ENCODE results near the gene INTS3. TPM values are rescaled to one million over a fixed set of nuclear protein-coding genes. Genes with fewer than 3 reads are reported as not detected.

Gene INTS3
- total RNA-seq, 1 donor from 2014 or later = 79.2 TPM

DNA sequence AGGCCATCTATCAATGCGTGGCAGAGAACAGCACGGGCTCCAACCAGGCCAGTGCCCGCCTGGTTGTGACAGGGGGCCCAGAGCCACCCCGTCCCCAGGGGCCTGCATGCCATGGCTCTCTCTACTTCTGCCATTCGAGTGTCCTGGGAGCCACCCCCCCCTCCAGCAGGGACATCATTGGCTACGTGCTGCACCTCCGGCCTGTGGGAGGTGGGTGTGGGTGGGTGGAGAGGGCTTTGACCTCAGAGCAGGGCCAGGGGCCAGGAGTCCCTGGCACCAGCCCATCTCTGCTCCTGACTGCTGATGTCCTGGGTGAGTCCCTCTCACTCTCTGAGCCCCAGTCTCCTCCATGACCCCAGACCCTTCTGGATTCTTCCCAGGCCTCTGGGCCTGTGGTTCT, 72.7 kb downstream of the INTS3 start:
- no peak for DNase-seq (ENCODE audit: low read depth, low spot score)
- Mint-ChIP-seq H3K27ac (ENCODE audit: unreplicated experiment) (peak overlapping the region; percentile 53), H3K4me1 (peaks cover 20% of the 10 kb centered on the region), H3K36me3 (ENCODE audit: low read depth) (peaks cover 4% of the 10 kb centered on the region), H3K9me3 (no peaks in the 10 kb centered on the region), H3K27me3 (ENCODE audit: low read depth) (peaks cover 2% of the 10 kb centered on the region), H3K4me3 (no peak overlapping the region)
- TF ChIP-seq CTCF (conservative IDR thresholded peaks at IDR 0.05) = no peak

DNA sequence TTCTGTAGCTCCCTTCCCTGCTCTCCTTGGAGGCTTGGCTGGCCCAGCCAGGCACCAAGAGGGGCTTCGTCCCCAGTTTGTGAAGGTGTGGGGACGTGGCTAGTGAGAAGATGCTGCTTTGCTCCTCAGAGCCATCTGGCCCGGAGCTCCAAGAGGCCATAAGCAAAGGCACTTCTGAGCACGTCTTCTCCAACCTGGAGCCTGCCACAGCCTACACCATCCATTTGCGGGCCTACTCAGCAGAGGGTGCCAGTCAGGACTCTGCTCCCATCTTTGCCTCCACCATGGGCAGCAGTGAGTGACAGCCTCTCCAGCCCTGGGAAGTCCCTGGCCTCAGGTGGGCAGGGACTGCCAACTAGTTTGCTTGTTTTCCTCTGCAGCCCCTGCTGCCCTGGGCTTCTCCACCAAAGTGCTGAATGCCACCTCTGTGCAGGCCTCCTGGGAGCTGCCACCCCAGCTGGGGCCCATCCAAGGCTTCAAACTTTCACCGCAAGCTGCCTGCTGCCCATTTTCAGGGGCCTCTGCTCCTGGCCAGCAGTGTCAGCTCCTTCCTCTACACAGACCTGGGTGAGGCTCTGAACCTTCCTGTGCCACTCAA, 73.3 kb downstream of the INTS3 start:
- no peak for DNase-seq (ENCODE audit: low read depth, low spot score)
- Mint-ChIP-seq H3K36me3 (ENCODE audit: low read depth) (peaks cover 4% of the 10 kb centered on the region), H3K4me3 (no peak overlapping the region), H3K27me3 (ENCODE audit: low read depth) (peaks cover 2% of the 10 kb centered on the region), H3K27ac (ENCODE audit: unreplicated experiment) (peak overlapping the region; percentile 53), H3K4me1 (peaks cover 23% of the 10 kb centered on the region), H3K9me3 (no peaks in the 10 kb centered on the region)
- no peak for TF ChIP-seq CTCF (conservative IDR thresholded peaks at IDR 0.05)

- H3K9me3 Mint-ChIP-seq = no peaks in the 10 kb centered on the region
- H3K36me3 Mint-ChIP-seq (ENCODE audit: low read depth) = peaks cover 1% of the 10 kb centered on the region
- TF ChIP-seq CTCF (conservative IDR thresholded peaks at IDR 0.05) = no peak
- peaks cover 4% of the 10 kb centered on the region for H3K27me3 Mint-ChIP-seq (ENCODE audit: low read depth)
- H3K4me1 Mint-ChIP-seq = peaks cover 15% of the 10 kb centered on the region
- no peak overlapping the region for H3K27ac Mint-ChIP-seq (ENCODE audit: unreplicated experiment)
- H3K4me3 Mint-ChIP-seq = peak overlapping the region; percentile 35
- DNase-seq (ENCODE audit: low read depth, low spot score) = no peak
Observed at GRCh38 chr1:153801786-153802697, 74.2 kb downstream of the INTS3 start.

DNA sequence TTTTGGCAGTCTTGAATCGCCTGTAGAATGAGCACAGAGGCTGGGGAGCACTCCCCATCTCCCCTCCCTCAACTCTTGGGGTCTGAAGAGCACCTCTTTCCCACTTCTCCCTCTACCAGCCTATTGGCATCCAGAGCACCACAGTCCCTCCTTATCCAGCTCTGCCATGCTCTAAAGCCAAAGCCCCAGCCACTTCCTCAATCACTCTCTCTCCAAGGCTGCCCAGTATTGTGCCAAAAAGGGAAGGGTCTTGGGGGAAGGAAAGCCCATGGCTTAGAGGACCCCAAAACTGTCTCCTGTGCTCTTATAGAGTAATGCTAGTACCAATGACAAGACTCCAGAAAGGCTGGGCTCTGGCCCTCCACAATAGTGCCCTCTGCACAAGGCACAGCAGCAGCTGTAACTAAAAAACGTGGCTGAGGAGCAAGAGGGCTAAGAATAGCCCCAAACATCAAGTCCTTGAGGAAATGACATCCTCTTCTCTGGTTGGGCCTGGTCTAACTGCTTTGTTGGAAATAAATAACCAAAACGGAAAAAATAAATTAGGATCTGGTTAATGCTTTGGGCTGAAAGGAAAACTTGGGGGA, 75.7 kb downstream of the INTS3 start:
- H3K27ac Mint-ChIP-seq (ENCODE audit: unreplicated experiment) = peak overlapping the region; percentile 87
- peaks cover 11% of the 10 kb centered on the region for H3K4me1 Mint-ChIP-seq
- H3K9me3 Mint-ChIP-seq = no peaks in the 10 kb centered on the region
- H3K27me3 Mint-ChIP-seq (ENCODE audit: low read depth) = peaks cover 2% of the 10 kb centered on the region
- TF ChIP-seq CTCF (conservative IDR thresholded peaks at IDR 0.05) = no peak
- DNase-seq (ENCODE audit: low read depth, low spot score) = no peak
- peaks cover 3% of the 10 kb centered on the region for H3K36me3 Mint-ChIP-seq (ENCODE audit: low read depth)
- H3K4me3 Mint-ChIP-seq = peak overlapping the region; percentile 32

- Mint-ChIP-seq H3K27ac (ENCODE audit: unreplicated experiment) (peak overlapping the region; percentile 73), H3K36me3 (ENCODE audit: low read depth) (peaks cover 5% of the 10 kb centered on the region), H3K4me1 (peaks cover 11% of the 10 kb centered on the region), H3K27me3 (ENCODE audit: low read depth) (peaks cover 2% of the 10 kb centered on the region), H3K4me3 (no peak overlapping the region), H3K9me3 (no peaks in the 10 kb centered on the region)
- no peak for TF ChIP-seq CTCF (conservative IDR thresholded peaks at IDR 0.05)
- DNase-seq (ENCODE audit: low read depth, low spot score) = no peak
Observed at GRCh38 chr1:153804112-153804511, 76.3 kb downstream of the INTS3 start.
